MM.1S (cell line): ENCODE measurements around the gene ZNF574.

ENCODE experiments used
- DNase-seq: peaks from one replicate; pipeline ENCODE4 v3.0.0-alpha.2; 2015
- H2AFZ ChIP-seq: fragments of 300-600 bp; sonication (generic); 2 replicates; pipeline ENCODE4 v1.6.0; 2016; ENCODE audit warnings: antibody characterized with exemption, low read length
- H3F3A ChIP-seq: fragments of 300-600 bp; sonication (generic); 2 replicates; pipeline ENCODE4 v1.6.1; 2016; ENCODE audit warnings: mild to moderate bottlenecking, antibody characterized with exemption, low read length, moderate library complexity, mixed read lengths; ENCODE audit not compliant: insufficient read depth
- H3K27ac ChIP-seq: fragments of 300-600 bp; sonication (generic); 2 replicates; pipeline ENCODE4 v1.5.1; 2016; ENCODE audit warnings: mild to moderate bottlenecking, low read length
- H3K27me3 ChIP-seq: fragments of 300-600 bp; sonication (generic); replicated peaks from 2 replicates; pipeline ENCODE4 v1.6.0; 2016; ENCODE audit warnings: low read length; ENCODE audit not compliant: insufficient read depth
- H3K36me3 ChIP-seq: fragments of 300-600 bp; sonication (generic); replicated peaks from 2 replicates; pipeline ENCODE4 v1.6.1; 2016; ENCODE audit warnings: mild to moderate bottlenecking, low read length, mixed read lengths; ENCODE audit not compliant: insufficient read depth
- H3K4me1 ChIP-seq: fragments of 300-600 bp; sonication (generic); 2 replicates; pipeline ENCODE4 v1.6.1; 2016; ENCODE audit warnings: low read length, mixed read lengths
- H3K4me2 ChIP-seq: fragments of 300-600 bp; sonication (generic); 2 replicates; pipeline ENCODE4 v1.6.0; 2016; ENCODE audit warnings: low read depth, low read length
- H3K4me3 ChIP-seq: fragments of 300-600 bp; sonication (generic); 2 replicates; pipeline ENCODE4 v1.5.1; 2016; ENCODE audit warnings: low read length, mixed read lengths
- H3K79me2 ChIP-seq: fragments of 300-600 bp; sonication (generic); 2 replicates; pipeline ENCODE4 v1.6.1; 2016; ENCODE audit warnings: mixed run types, low read length, mixed read lengths
- H3K9ac ChIP-seq: fragments of 300-600 bp; sonication (generic); 2 replicates; pipeline ENCODE4 v1.6.1; 2016; ENCODE audit warnings: low read length, mixed read lengths
- H3K9me2 ChIP-seq: fragments of 300-600 bp; sonication (generic); replicated peaks from 2 replicates; pipeline ENCODE4 v1.6.1; 2016; ENCODE audit warnings: mild to moderate bottlenecking, low read length, mixed read lengths; ENCODE audit not compliant: insufficient read depth
- H3K9me3 ChIP-seq: fragments of 300-600 bp; sonication (generic); replicated peaks from 2 replicates; pipeline ENCODE4 v1.6.1; 2016; ENCODE audit warnings: mild to moderate bottlenecking, low read length, mixed read lengths; ENCODE audit not compliant: insufficient read depth
- H4K20me1 ChIP-seq: fragments of 300-600 bp; sonication (generic); 2 replicates; pipeline ENCODE4 v1.6.1; 2016; ENCODE audit warnings: mild to moderate bottlenecking, low read length, moderate library complexity, mixed read lengths; ENCODE audit not compliant: insufficient read depth
- EZH2 ChIP-seq: fragments of 300-600 bp; sonication (generic); optimal IDR thresholded peaks from 2 replicates; pipeline ENCODE3; 2017; ENCODE audit warnings: low read depth, mild to moderate bottlenecking, antibody characterized with exemption, low read length, mixed read lengths
- EZH2phosphoT487 ChIP-seq: fragments of 300-600 bp; sonication (generic); IDR thresholded peaks from 2 replicates; pipeline ENCODE4 v1.6.1; 2018; ENCODE audit warnings: antibody characterized with exemption, low read length
- TF ChIP-seq, protein P1 (sequence below): fragments of 300-600 bp; sonication (generic); IDR thresholded peaks from 2 replicates; pipeline ENCODE4 v1.5.1; 2016; ENCODE audit warnings: antibody characterized with exemption, low read length, mixed read lengths

ZNF574 gene

DNA sequence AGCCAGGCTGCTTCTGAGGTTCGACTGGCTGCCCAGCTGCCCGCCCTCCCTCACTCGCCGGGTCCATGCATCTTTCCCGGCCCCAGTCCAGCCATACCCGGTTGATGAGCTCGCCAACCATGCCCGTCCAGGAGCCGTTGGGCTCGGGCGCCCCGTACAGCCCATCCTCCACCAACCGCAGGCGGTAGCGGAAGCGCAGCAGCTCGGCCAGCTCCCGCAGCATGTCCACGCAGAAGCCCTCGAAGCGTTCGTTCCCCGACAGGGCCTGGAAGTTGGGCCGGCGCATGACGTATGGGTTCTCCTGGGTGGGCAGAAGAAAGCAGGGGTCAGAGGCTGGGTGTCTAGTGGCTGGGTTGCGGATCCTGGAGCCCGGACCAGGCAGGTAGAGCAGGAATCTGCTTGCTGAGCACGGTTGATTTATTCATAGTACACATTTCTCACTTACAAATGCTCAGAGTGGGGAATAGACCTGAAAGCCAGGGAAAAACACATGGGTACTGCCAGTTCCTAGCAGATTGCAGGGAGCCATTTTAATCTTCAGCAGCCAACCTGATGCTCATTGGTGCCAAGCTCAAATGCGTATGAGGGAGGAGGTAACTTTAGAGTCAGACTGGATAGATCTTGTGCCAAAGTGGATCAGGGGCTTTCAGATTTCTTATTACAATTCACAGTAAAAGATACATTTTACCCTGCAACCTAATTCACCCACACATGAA is 33.4 kb upstream of the ZNF574 start:
- H3K9ac ChIP-seq, result no peak overlapping the region
- H2AFZ ChIP-seq, result no peak overlapping the region
- no peak for DNase-seq
- no peaks in the 10 kb centered on the region for H3K9me2 ChIP-seq
- H3F3A ChIP-seq, result peaks cover 8% of the 10 kb centered on the region
- H3K4me1 ChIP-seq, result peaks cover 8% of the 10 kb centered on the region
- H3K9me3 ChIP-seq, result no peaks in the 10 kb centered on the region
- no peak overlapping the region for H3K4me3 ChIP-seq
- H3K36me3 ChIP-seq, result no peaks in the 10 kb centered on the region
- H4K20me1 ChIP-seq, result no peaks in the 10 kb centered on the region
- TF ChIP-seq, protein P1, sequence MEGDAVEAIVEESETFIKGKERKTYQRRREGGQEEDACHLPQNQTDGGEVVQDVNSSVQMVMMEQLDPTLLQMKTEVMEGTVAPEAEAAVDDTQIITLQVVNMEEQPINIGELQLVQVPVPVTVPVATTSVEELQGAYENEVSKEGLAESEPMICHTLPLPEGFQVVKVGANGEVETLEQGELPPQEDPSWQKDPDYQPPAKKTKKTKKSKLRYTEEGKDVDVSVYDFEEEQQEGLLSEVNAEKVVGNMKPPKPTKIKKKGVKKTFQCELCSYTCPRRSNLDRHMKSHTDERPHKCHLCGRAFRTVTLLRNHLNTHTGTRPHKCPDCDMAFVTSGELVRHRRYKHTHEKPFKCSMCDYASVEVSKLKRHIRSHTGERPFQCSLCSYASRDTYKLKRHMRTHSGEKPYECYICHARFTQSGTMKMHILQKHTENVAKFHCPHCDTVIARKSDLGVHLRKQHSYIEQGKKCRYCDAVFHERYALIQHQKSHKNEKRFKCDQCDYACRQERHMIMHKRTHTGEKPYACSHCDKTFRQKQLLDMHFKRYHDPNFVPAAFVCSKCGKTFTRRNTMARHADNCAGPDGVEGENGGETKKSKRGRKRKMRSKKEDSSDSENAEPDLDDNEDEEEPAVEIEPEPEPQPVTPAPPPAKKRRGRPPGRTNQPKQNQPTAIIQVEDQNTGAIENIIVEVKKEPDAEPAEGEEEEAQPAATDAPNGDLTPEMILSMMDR, result no peak
- TF ChIP-seq EZH2phosphoT487 (no peak), EZH2 (no peak)
- H3K4me2 ChIP-seq, result peak overlapping the region; percentile 49; the same call in 1 of the 2 replicates
- no peak overlapping the region for H3K27ac ChIP-seq
- no peaks in the 10 kb centered on the region for H3K79me2 ChIP-seq
- H3K27me3 ChIP-seq, result no peaks in the 10 kb centered on the region

DNA sequence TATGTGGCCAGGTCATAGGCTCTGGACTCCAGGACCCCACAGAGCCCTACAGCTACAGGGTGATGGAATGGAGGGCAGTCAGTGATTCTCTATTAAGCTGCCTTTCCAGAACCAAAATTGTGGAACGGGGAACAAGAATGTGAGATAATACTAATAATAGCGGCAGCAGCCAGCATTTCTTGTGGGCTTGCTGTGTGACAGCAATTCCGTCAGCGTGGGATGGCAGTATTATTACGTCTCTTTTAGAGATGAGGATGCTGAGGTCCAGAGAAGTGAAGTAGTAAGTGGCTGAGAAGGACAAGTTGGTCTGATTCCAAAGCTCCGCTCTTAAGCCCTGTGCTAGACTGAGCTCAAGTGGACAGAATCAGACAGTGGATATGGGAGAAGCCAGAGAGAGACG is 30.4 kb upstream of the ZNF574 start:
- H3K79me2 ChIP-seq, result no peaks in the 10 kb centered on the region
- H3K4me1 ChIP-seq, result peaks cover 8% of the 10 kb centered on the region
- peaks cover 8% of the 10 kb centered on the region for H3F3A ChIP-seq
- no peak overlapping the region for H3K4me3 ChIP-seq
- H3K4me2 ChIP-seq, result no peak overlapping the region
- no peak for DNase-seq
- no peak overlapping the region for H2AFZ ChIP-seq
- H3K36me3 ChIP-seq, result no peaks in the 10 kb centered on the region
- no peak overlapping the region for H3K27ac ChIP-seq
- H3K9me3 ChIP-seq, result no peaks in the 10 kb centered on the region
- TF ChIP-seq EZH2phosphoT487 (no peak), EZH2 (no peak)
- TF ChIP-seq, protein P1, result no peak
- no peak overlapping the region for H3K9ac ChIP-seq
- H3K9me2 ChIP-seq, result no peaks in the 10 kb centered on the region
- no peaks in the 10 kb centered on the region for H3K27me3 ChIP-seq
- no peaks in the 10 kb centered on the region for H4K20me1 ChIP-seq

DNA sequence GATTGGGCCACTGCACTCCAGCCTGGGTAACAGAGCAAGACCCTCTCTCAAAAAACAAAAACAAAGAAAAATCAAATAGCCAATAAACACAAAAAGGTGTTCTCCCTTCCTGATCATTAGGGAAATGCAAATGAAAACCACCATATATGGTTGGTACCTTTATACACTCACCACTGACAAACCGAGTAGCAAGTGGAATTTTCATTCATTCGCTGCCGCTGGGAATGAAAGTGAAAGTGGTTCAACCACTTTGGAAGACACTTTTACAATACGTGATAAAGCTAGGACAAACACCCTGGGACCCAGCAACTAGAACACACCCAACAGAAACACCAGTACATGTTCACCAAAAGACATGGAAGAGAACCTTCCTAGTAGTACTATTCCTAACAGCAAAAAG is 27.0 kb upstream of the ZNF574 start:
- Histone ChIP-seq H3K9ac (no peak overlapping the region), H3K36me3 (no peaks in the 10 kb centered on the region), H4K20me1 (no peaks in the 10 kb centered on the region), H3K9me2 (no peaks in the 10 kb centered on the region), H3K4me1 (no peaks in the 10 kb centered on the region; the same call in 1 of the 2 replicates), H3K4me3 (no peak overlapping the region), H2AFZ (no peak overlapping the region), H3K27ac (no peak overlapping the region), H3K27me3 (peaks cover 9% of the 10 kb centered on the region; the same call in 1 of the 2 replicates), H3F3A (peaks cover 2% of the 10 kb centered on the region; the same call in 1 of the 2 replicates), H3K79me2 (no peaks in the 10 kb centered on the region), H3K4me2 (peak overlapping the region; percentile 24; the same call in 1 of the 2 replicates), H3K9me3 (no peaks in the 10 kb centered on the region)
- TF ChIP-seq EZH2phosphoT487 (no peak), EZH2 (no peak)
- TF ChIP-seq, protein P1, result no peak
- no peak for DNase-seq
